ENCODE data around the gene PPDPF. TPM values are rescaled to one million over a fixed set of nuclear protein-coding genes. Genes with fewer than 3 reads are reported as not detected.

Gene PPDPF
- polyA plus RNA-seq, 3 donors = 13.4 to 39.9 (median 26.1) TPM

DNA sequence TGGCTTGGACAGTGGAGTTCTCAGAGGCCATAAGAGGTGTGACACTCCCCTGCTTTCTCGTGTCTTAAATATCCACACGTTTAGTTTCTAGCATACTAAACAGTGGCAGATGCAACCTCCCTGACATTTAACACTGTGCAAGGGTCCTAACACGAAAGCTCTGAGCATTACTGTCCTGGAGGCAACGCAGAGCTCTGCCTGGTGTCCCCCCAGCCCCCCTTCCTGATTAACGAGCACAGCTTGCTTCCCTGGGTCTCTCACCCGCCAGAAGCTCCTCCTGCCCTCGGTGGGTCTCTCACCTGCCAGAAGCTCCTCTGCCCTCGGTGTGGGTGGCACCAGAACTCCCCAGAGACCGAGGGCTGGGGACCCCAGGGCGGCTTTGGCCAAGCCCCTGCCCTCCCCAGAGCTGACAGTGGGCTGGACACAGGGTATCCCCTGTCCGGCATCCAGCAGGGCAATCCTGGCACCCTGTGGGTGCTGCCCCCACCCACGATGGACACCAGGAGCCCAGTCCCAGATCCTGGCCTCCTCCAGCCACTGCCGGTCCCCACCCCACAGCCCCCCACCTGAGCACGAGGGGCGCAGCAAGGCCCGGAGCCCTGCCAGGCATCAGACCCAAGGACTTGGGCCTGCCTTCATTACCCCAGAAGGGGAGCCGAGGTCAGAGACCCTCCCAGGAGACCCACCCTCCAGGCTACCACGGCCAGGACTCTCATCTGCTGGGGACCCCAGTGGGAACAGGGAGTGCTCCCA lies 35.7 kb upstream of the PPDPF start:
- Mint-ChIP-seq H3K9me3 (peaks cover 0 to 2% (median 0%) of the 10 kb centered on the region in 7 donors), H3K27me3 (ENCODE audit: low read depth in 3 of 3) (peaks cover 29 to 61% (median 33%) of the 10 kb centered on the region in 3 donors), H3K4me3 (no peak overlapping the region), H3K36me3 (no peaks in the 10 kb centered on the region), H3K4me1 (no peaks in the 10 kb centered on the region), H3K27ac (no peak overlapping the region)
- no peak overlapping the region for H3K27ac ChIP-seq (ENCODE audit: low read depth in 1 of 2, low read length in 2 of 2)
- TF ChIP-seq, protein P1, sequence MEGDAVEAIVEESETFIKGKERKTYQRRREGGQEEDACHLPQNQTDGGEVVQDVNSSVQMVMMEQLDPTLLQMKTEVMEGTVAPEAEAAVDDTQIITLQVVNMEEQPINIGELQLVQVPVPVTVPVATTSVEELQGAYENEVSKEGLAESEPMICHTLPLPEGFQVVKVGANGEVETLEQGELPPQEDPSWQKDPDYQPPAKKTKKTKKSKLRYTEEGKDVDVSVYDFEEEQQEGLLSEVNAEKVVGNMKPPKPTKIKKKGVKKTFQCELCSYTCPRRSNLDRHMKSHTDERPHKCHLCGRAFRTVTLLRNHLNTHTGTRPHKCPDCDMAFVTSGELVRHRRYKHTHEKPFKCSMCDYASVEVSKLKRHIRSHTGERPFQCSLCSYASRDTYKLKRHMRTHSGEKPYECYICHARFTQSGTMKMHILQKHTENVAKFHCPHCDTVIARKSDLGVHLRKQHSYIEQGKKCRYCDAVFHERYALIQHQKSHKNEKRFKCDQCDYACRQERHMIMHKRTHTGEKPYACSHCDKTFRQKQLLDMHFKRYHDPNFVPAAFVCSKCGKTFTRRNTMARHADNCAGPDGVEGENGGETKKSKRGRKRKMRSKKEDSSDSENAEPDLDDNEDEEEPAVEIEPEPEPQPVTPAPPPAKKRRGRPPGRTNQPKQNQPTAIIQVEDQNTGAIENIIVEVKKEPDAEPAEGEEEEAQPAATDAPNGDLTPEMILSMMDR (IDR thresholded peaks at IDR 0.05) = no peak
- no peaks in the 10 kb centered on the region for H4K20me1 ChIP-seq (ENCODE audit: insufficient read depth, low read length)
- no peak overlapping the region for H3K4me2 ChIP-seq (replicated peaks; ENCODE audit: extremely low read depth, low read length, poor library complexity, severe bottlenecking)
- no peak overlapping the region for H3K4me3 ChIP-seq (replicated peaks in 1 of 3; ENCODE audit: low read depth in 2 of 3, low read length in 3 of 3)
- H3K4me1 ChIP-seq (ENCODE audit: control insufficient read depth in 1 of 2, insufficient read depth in 2 of 2, low read length in 2 of 2) = no peaks in the 10 kb centered on the region
- H2AFZ ChIP-seq (ENCODE audit: insufficient read depth, low read depth, low read length, poor library complexity, severe bottlenecking) = no peak overlapping the region
- peaks cover 0 to 3% of the 10 kb centered on the region in 2 donors for H3K9me3 ChIP-seq (replicated peaks in 1 of 2; ENCODE audit: control insufficient read depth in 1 of 2, insufficient read depth in 1 of 2, low read length in 2 of 2)
- no peak for DNase-seq
- peaks cover 4 to 20% of the 10 kb centered on the region in 2 donors for H3K27me3 ChIP-seq (ENCODE audit: control insufficient read depth in 2 of 2, insufficient read depth in 2 of 2, low read length in 2 of 2)
- H3K79me2 ChIP-seq (ENCODE audit: insufficient read depth, low read length) = no peaks in the 10 kb centered on the region
- no peak overlapping the region for H3K9ac ChIP-seq (ENCODE audit: insufficient read depth, low read length, poor library complexity, severe bottlenecking)
- 82% methylated on average over 18 of the region's 18 CpGs for WGBS (ENCODE audit: insufficient coverage)
- intact Hi-C loops (cut with micrococcal nuclease) = no loop called here
- H3K36me3 ChIP-seq (replicated peaks in 1 of 2; ENCODE audit: control insufficient read depth in 1 of 2, insufficient read depth in 2 of 2, low read length in 2 of 2) = no peaks in the 10 kb centered on the region

DNA sequence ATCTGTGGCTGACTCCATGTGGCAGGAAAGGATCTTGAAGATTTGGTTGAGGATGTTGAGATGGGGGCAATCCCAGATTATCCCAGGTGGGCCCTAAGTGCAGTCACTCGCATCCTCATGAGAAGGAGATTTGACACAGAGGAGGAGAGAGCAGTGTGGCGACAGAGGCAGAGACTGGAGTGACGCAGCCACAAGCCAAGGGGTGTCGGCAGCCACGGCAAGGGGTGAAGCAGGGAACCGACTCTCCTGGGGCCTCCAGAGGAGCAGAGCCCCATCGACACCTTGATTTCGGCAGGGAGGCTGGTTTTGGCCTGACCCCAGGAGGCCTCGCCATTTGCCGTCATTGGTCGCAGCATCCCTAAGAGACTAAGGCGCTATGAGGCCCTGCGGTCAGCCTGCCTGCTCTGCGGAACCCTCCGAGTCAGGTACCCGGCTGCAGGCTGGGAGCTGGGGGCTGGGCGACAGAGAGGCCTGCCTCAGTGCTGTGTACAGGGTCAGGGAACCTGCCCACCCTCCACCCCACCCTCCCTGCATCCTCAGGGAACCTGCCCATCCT lies 34.2 kb upstream of the PPDPF start:
- TF ChIP-seq, protein P1 (IDR thresholded peaks at IDR 0.05) = no peak
- H3K36me3 Mint-ChIP-seq = no peaks in the 10 kb centered on the region
- H3K9me3 ChIP-seq (replicated peaks in 1 of 2; ENCODE audit: control insufficient read depth in 1 of 2, insufficient read depth in 1 of 2, low read length in 2 of 2) = peaks cover 0 to 3% of the 10 kb centered on the region in 2 donors
- H3K9me3 Mint-ChIP-seq = peaks cover 0 to 2% (median 0%) of the 10 kb centered on the region in 7 donors
- no peaks in the 10 kb centered on the region for H3K36me3 ChIP-seq (replicated peaks in 1 of 2; ENCODE audit: control insufficient read depth in 1 of 2, insufficient read depth in 2 of 2, low read length in 2 of 2)
- H3K9ac ChIP-seq (ENCODE audit: insufficient read depth, low read length, poor library complexity, severe bottlenecking) = no peak overlapping the region
- peaks cover 33 to 65% (median 34%) of the 10 kb centered on the region in 3 donors for H3K27me3 Mint-ChIP-seq (ENCODE audit: low read depth in 3 of 3)
- no peak overlapping the region for H3K4me2 ChIP-seq (replicated peaks; ENCODE audit: extremely low read depth, low read length, poor library complexity, severe bottlenecking)
- H3K79me2 ChIP-seq (ENCODE audit: insufficient read depth, low read length) = no peaks in the 10 kb centered on the region
- no peak overlapping the region for H3K27ac ChIP-seq (ENCODE audit: low read depth in 1 of 2, low read length in 2 of 2)
- H3K4me3 Mint-ChIP-seq = no peak overlapping the region
- DNase-seq = no peak
- intact Hi-C loops (cut with micrococcal nuclease) = no loop called here
- H3K27ac Mint-ChIP-seq = no peak overlapping the region
- H3K27me3 ChIP-seq (ENCODE audit: control insufficient read depth in 2 of 2, insufficient read depth in 2 of 2, low read length in 2 of 2) = peaks cover 4 to 23% of the 10 kb centered on the region in 2 donors
- no peaks in the 10 kb centered on the region for H3K4me1 ChIP-seq (ENCODE audit: control insufficient read depth in 1 of 2, insufficient read depth in 2 of 2, low read length in 2 of 2)
- no peak overlapping the region for H2AFZ ChIP-seq (ENCODE audit: insufficient read depth, low read depth, low read length, poor library complexity, severe bottlenecking)
- 96% methylated on average over 16 of the region's 17 CpGs for WGBS (ENCODE audit: insufficient coverage)
- H3K4me1 Mint-ChIP-seq = no peaks in the 10 kb centered on the region
- no peak overlapping the region for H3K4me3 ChIP-seq (replicated peaks in 1 of 3; ENCODE audit: low read depth in 2 of 3, low read length in 3 of 3)
- H4K20me1 ChIP-seq (ENCODE audit: insufficient read depth, low read length) = no peaks in the 10 kb centered on the region
